Common myeloid progenitor, CD34-positive (primary cell): ENCODE data around the gene LRRC23.
A peak's percentile ranks its signal among the peaks of the same experiment; 100 is the strongest.
"Not testable (repeated sequence)": the region's sequence is repeated elsewhere in the genome, so short reads cannot be mapped to it uniquely, and the experiment has no call there.

Experiments
- CTCF ChIA-PET: fragments of 350-600 bp; sonication (Branson Sonifier 250); formaldehyde crosslinking; loops from one replicate; lab custom pipeline; 2021; ENCODE audit warnings: antibody characterized with exemption; lab: Charles Lee
- POLR2A ChIA-PET: fragments of 350-600 bp; sonication (Branson Sonifier 250); formaldehyde crosslinking; loops from one replicate; lab custom pipeline; 2021; ENCODE audit warnings: antibody characterized with exemption; lab: Charles Lee
- DNase-seq, 3 donors: peaks; one replicate each; pipeline versions ENCODE4 v3.0.0 to v3.0.0-alpha.2; 2013
- H3K27ac ChIP-seq, 2 experiments: 1 replicate in 1 of 2; 2 replicates in 1 of 2; pipeline ENCODE4 v1.7.0; 2013; ENCODE audit warnings: inconsistent platforms in 2 of 2, low read length in 2 of 2, mild to moderate bottlenecking in 2 of 2, low read depth in 1 of 2, moderate library complexity in 1 of 2; ENCODE audit not compliant: severe bottlenecking in 2 of 2, insufficient read depth in 1 of 2, poor library complexity in 1 of 2
- H3K27me3 ChIP-seq, 5 experiments: replicated peaks in 2 of 5; 1 replicate in 3 of 5; 2 replicates in 2 of 5; pipeline versions ENCODE4 v1.6.1 to v1.7.0; 2013; ENCODE audit warnings: low read length in 4 of 5, mild to moderate bottlenecking in 2 of 5, moderate library complexity in 2 of 5, inconsistent platforms in 1 of 5; ENCODE audit not compliant: insufficient read depth in 5 of 5, control insufficient read depth in 4 of 5
- H3K36me3 ChIP-seq, 4 experiments: 1 replicate in 2 of 4; 2 replicates in 2 of 4; pipeline versions ENCODE4 v1.6.1 to v1.7.0; 2013; ENCODE audit warnings: low read length in 3 of 4, control low read depth in 1 of 4, mild to moderate bottlenecking in 1 of 4; ENCODE audit not compliant: control insufficient read depth in 4 of 4, insufficient read depth in 4 of 4
- H3K4me1 ChIP-seq, 4 experiments: 1 replicate in 3 of 4; 2 replicates in 1 of 4; pipeline versions ENCODE4 v1.6.1 to v1.7.1; 2013; ENCODE audit warnings: low read length in 3 of 4, mild to moderate bottlenecking in 3 of 4, control low read depth in 1 of 4, inconsistent platforms in 1 of 4, moderate library complexity in 1 of 4; ENCODE audit not compliant: control insufficient read depth in 4 of 4, insufficient read depth in 4 of 4; ENCODE audit errors: control extremely low read depth in 1 of 4
- H3K4me3 ChIP-seq, 7 experiments: 1 replicate in 4 of 7; 2 replicates in 3 of 7; pipeline versions ENCODE4 v1.5.1 to v1.7.0; 2013; ENCODE audit warnings: mild to moderate bottlenecking in 7 of 7, low read length in 6 of 7, moderate library complexity in 6 of 7, inconsistent platforms in 2 of 7, low read depth in 2 of 7, control low read depth in 1 of 7; ENCODE audit not compliant: insufficient read depth in 4 of 7, control insufficient read depth in 1 of 7; ENCODE audit errors: extremely low read depth in 1 of 7
- H3K9me3 ChIP-seq, 5 experiments: 1 replicate in 4 of 5; 2 replicates in 1 of 5; pipeline versions ENCODE4 v1.6.1 to v1.7.1; 2013; ENCODE audit warnings: low read length in 4 of 5, mild to moderate bottlenecking in 2 of 5, inconsistent platforms in 1 of 5, low read depth in 1 of 5, moderate library complexity in 1 of 5; ENCODE audit not compliant: control insufficient read depth in 4 of 5, insufficient read depth in 2 of 5; ENCODE audit errors: control extremely low read depth in 1 of 5
- WGBS: methylation state at CpG from one replicate; pipeline ENCODE4 v1.1.5; 2013; ENCODE audit not compliant: insufficient coverage; 5-methylcytosine and 5-hydroxymethylcytosine counted together

Gene LRRC23

DNA sequence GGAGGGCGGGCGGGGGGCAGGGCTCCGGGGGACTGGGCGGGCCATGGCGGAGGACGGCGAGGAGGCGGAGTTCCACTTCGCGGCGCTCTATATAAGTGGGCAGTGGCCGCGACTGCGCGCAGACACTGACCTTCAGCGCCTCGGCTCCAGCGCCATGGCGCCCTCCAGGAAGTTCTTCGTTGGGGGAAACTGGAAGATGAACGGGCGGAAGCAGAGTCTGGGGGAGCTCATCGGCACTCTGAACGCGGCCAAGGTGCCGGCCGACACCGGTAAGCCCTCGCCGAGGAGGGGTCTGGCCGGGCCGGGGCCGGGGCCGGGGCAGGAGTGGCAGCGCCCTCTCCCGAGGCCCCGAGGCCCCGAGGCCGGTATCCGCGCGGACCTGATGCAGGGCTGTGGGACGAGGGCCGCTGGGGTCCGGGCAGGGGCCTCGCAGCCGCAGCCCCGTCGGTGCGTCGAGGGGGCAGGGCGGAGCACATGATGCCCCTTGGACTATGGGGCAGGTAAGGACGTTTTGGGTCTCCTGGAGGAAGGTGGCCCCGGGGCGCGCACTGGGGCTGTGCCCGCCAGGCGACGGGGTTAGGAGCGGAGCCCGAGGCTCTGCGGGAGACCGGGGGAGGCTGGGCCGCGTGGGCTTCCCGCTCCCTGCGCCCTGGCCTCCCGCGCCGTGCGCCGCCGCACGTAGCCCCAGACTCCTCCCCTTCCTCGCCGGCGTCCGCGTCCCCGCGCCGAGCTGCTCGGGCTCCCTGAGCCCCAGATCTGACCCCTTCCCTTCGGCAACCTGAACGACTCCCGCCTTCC, 37.0 kb upstream of the LRRC23 start, which contains the start of gene TPI1:
TPI1 (plus strand) TSS at position 119 of the 798 bp plus-strand sequence; CDS start at position 155, 36 bp downstream.
- H3K4me1 ChIP-seq: peaks cover 8 to 55% (median 46%) of the 10 kb centered on the region in 4 experiments
- ChIA-PET POLR2A (interaction anchor here (0.6 to 3.7 kb wide), 5 partner anchors 14 to 81 kb away, joined by 3 to 21 read pairs (median 6); partner anchors contain the start of genes C12orf57, CDCA3, RNU7-1 and USP5), CTCF (interaction anchor here (0.7 to 9.4 kb wide), 17 partner anchors 8 to 293 kb away, joined by 3 to 105 read pairs (median 4); partner anchors contain the start of genes C12orf57, CDCA3, LRRC23 and RNU7-1)
- no peaks in the 10 kb centered on the region for H3K9me3 ChIP-seq
- peaks cover 4 to 67% (median 50%) of the 10 kb centered on the region in 4 experiments for H3K36me3 ChIP-seq
- peak within 1 kb of the TSS; percentile 25 to 80 for H3K27ac ChIP-seq
- WGBS: under 1% methylated on average over 63 of the region's 86 CpGs
- H3K27me3 ChIP-seq: no peaks in the 10 kb centered on the region
- peak in 2 of 3 donors; percentile 30 to 42 for DNase-seq
- peak within 1 kb of the TSS; percentile 63 to 89 (median 78) for H3K4me3 ChIP-seq

DNA sequence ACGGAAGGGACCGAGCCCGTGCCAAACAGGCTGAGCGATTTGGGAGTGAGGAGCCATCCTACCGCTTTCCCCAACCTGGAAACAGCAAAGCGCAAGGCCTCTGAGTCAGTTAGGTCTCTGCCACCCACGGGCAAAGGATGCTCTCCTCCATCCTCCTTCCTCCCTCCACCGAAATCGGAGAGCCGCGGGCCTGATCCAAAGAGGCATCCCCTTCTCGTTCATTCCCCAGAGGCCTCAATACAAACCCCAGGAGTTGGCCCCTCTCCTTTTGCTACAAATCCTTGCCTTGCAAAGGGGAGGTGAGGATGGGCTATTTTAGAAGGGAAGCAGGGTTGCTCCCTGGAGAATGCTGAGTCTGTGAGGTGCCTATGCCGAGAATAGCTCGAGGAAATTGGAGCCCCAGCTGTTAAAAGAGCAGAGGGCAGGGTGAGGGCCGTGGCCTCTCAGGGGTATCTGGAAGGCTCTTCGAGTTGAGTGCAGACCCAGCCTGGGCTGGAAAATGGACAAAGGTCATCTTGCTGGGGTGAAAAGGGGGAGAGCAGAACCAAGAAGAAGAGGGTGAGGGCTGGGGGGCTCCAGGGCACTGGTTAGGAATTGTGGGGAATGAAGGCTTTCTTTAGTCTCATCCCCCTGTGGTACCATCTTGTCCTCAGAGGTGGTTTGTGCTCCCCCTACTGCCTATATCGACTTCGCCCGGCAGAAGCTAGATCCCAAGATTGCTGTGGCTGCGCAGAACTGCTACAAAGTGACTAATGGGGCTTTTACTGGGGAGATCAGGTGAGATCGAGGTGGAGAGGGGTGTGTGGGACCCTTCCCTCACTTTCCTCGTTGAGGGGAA, 36.2 kb upstream of the LRRC23 start:
- Histone ChIP-seq H3K4me3 (peak overlapping the region; percentile 63 to 89 (median 78)), H3K27me3 (no peaks in the 10 kb centered on the region), H3K4me1 (peaks cover 8 to 59% (median 50%) of the 10 kb centered on the region in 4 experiments), H3K36me3 (peaks cover 4 to 59% (median 44%) of the 10 kb centered on the region in 4 experiments), H3K9me3 (no peaks in the 10 kb centered on the region), H3K27ac (peak overlapping the region in 1 of 2 experiments; percentile 76)
- WGBS: 19% methylated on average over 10 of the region's 22 CpGs
- CTCF ChIA-PET: interaction anchor here (0.7 to 9.4 kb wide), 26 partner anchors 9 to 292 kb away, joined by 3 to 105 read pairs (median 5); partner anchors contain the start of genes C12orf57, CDCA3, LRRC23 and RNU7-1
- no peak for DNase-seq
- POLR2A ChIA-PET: interaction anchor here (0.6 to 3.7 kb wide), 5 partner anchors 15 to 85 kb away, joined by 3 to 21 read pairs (median 6); partner anchors contain the start of genes C12orf57, RNU7-1 and USP5

GRCh38 chr12:6869049-6870021, 35.3 kb upstream of the LRRC23 start:
- Histone ChIP-seq H3K9me3 (no peaks in the 10 kb centered on the region), H3K4me3 (peak overlapping the region in 3 of 7 experiments; percentile 78 to 89 (median 89)), H3K27ac (no peak overlapping the region), H3K4me1 (peaks cover 8 to 68% (median 58%) of the 10 kb centered on the region in 4 experiments), H3K27me3 (no peaks in the 10 kb centered on the region), H3K36me3 (peaks cover 4 to 51% (median 38%) of the 10 kb centered on the region in 4 experiments)
- ChIA-PET CTCF (interaction anchor here (0.6 to 9.4 kb wide), 31 partner anchors 10 to 322 kb away, joined by 3 to 105 read pairs (median 5); partner anchors contain the start of genes C12orf57, C1RL, CDCA3 and LRRC23), POLR2A (interaction anchor here (0.6 to 3.7 kb wide), 4 partner anchors 18 to 86 kb away, joined by 3 to 21 read pairs (median 6); partner anchors contain the start of genes C12orf57, RNU7-1 and USP5)
- DNase-seq: peak; percentile 84 to 93 (median 87)
- 51% methylated on average over 12 of the region's 12 CpGs for WGBS

DNA sequence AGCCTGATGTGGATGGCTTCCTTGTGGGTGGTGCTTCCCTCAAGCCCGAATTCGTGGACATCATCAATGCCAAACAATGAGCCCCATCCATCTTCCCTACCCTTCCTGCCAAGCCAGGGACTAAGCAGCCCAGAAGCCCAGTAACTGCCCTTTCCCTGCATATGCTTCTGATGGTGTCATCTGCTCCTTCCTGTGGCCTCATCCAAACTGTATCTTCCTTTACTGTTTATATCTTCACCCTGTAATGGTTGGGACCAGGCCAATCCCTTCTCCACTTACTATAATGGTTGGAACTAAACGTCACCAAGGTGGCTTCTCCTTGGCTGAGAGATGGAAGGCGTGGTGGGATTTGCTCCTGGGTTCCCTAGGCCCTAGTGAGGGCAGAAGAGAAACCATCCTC, 34.3 kb upstream of the LRRC23 start:
- H3K27me3 ChIP-seq, POLR2A ChIA-PET, DNase-seq, H3K9me3 ChIP-seq, H3K4me3 ChIP-seq, H3K27ac ChIP-seq: not testable (repeated sequence)
- CTCF ChIA-PET: interaction anchor here (0.7 to 9.4 kb wide), 16 partner anchors 16 to 273 kb away, joined by 3 to 105 read pairs (median 14); partner anchors contain the start of genes C12orf57, CDCA3, LRRC23 and RNU7-1
- whole genome bisulfite sequencing: no CpG with 5 or more reads among the region's 4 CpGs
- Histone ChIP-seq H3K4me1 (peaks cover 14 to 73% (median 67%) of the 10 kb centered on the region in 4 experiments), H3K36me3 (peaks cover 4 to 42% (median 31%) of the 10 kb centered on the region in 4 experiments)

DNA sequence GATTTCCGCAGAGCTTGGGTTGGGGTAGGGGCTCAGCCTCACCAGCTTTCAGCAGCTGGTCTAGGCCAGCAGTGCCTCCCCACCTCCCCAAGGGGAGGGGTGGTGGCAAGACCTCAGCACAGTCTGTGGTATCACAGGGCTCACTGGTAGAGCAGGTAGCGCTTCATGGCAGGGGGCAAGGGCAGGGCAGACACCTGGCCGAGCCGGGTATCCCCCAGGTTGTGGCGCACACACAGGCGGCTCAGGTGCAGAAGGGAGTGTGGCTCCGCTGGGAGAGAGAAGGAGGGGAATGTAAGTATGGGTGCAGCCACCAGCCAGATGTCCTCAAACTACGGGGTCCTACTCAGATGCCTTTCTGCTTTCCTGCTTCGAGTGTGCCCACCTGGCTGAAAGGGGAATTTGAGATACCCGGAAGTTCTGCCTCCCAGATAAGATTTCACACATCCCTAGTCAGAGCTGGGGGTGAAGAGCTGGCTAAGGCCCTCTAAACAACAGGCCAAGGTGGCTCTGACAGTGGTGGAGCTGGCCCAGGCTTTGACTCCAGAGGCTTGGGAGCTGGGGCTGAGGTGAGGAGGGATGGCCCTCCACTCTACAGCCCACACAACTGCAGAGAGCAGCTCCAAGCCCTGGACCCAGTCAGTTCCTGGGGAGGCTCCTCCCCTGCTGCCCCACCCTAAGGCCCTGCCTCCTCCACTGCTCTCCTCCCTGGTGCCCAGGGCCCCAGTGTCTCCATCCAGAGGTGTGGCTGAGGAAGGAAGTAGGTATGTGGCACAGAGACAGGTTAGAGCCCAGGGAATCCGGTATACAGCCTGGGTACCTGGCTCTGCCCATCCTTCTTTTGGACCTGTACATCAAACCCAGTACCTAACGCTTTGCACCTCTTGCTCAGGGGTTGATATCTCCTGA, 33.3 kb upstream of the LRRC23 start:
- H3K36me3 ChIP-seq: peaks cover 4 to 32% (median 22%) of the 10 kb centered on the region in 4 experiments
- peak overlapping the region in 1 of 2 experiments; percentile 86 for H3K27ac ChIP-seq
- WGBS: 74% methylated on average over 10 of the region's 12 CpGs
- H3K4me1 ChIP-seq: peaks cover 18 to 76% (median 70%) of the 10 kb centered on the region in 4 experiments
- H3K4me3 ChIP-seq: peak overlapping the region in 5 of 7 experiments; percentile 7 to 94 (median 77)
- H3K27me3 ChIP-seq: no peaks in the 10 kb centered on the region
- POLR2A ChIA-PET: interaction anchor here (1.1 kb wide), 1 partner anchor 73 kb away, joined by 3 read pairs; the partner anchor contains the start of genes C12orf57 and RNU7-1
- DNase-seq: no peak
- no peaks in the 10 kb centered on the region for H3K9me3 ChIP-seq
- CTCF ChIA-PET: interaction anchor here (0.8 to 9.4 kb wide), 25 partner anchors 10 to 242 kb away, joined by 3 to 105 read pairs (median 8); partner anchors contain the start of genes C12orf57, CDCA3, LRRC23 and MLF2
